NCI-H1417 (cell line): ENCODE results near the gene ATG101.

Experiments
- DNase-seq, 3 experiments: peaks; one replicate each; lab custom pipeline; 2025; lab: John Stamatoyannopoulos, UW

The ATG101 gene

DNA sequence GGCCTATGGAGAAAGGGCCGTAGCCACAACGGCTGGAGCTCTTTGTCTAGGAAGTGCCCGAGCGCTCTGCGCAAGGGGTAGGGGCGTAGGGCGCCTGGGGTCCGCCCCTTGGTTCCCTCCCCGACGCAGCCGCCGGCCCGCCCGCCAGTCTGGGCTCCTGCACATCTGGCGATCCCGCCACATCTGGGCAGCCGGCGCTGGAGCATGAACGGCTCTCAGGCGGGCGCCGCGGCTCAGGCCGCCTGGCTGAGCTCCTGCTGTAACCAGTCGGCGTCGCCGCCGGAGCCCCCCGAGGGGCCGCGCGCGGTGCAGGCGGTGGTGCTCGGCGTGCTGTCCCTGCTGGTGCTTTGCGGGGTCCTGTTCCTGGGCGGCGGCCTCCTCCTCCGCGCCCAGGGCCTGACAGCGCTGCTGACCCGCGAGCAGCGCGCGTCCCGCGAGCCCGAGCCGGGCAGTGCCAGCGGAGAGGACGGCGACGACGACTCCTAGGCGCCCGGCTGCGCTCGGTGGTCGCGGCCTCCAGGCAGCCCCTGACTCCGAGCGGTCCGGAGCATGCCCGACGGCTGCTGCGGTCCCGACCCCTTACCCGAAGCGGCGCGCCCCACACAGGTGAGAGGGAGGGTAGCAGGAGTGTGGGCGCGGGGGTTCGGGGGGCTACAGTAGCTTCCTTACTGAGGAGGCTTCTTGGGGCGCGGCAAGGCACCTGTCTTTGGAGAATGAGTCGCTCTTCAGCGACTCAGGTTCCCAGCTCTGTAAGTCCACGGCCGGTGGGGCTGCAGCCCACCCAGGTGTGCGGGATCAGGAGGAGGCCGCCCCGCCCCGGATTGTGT lies 10.0 kb downstream of the ATG101 start, which contains the start of gene SMIM41:
Gene SMIM41, plus strand, starts transcription at position 129 of the 827 bp plus-strand sequence. Its CDS starts 76 bp downstream, at position 205.
- no peak for DNase-seq

GRCh38 chr12:52080403-52081251 lies 10.8 kb downstream of the ATG101 start:
- DNase-seq, result peak in 1 of 3 experiments; percentile 44

DNA sequence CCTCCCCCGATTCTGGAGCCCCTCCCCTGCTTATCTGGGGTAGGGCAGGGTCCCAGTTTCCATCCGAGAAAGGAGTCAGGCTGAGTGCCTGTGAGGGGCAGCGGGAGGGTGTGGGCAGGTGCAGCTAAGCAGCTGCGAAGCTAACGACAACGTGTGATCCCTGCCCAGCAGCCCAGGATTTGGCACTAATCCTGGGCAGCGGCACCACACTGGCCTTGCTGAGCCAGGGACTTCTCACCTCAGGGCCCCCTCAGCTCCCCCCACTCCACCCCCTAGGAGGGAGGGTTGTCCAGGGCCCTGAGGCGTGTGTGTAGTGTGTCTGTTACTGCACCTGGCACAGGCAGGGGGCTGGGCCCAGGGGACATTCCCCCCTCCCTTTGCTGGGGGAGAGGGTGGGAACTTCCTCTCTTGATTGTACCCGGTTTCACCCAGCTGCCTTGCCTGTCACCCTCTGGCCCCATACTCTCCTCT lies 11.5 kb downstream of the ATG101 start:
- DNase-seq, result peak in 2 of 3 experiments; percentile 89 to 95

DNA sequence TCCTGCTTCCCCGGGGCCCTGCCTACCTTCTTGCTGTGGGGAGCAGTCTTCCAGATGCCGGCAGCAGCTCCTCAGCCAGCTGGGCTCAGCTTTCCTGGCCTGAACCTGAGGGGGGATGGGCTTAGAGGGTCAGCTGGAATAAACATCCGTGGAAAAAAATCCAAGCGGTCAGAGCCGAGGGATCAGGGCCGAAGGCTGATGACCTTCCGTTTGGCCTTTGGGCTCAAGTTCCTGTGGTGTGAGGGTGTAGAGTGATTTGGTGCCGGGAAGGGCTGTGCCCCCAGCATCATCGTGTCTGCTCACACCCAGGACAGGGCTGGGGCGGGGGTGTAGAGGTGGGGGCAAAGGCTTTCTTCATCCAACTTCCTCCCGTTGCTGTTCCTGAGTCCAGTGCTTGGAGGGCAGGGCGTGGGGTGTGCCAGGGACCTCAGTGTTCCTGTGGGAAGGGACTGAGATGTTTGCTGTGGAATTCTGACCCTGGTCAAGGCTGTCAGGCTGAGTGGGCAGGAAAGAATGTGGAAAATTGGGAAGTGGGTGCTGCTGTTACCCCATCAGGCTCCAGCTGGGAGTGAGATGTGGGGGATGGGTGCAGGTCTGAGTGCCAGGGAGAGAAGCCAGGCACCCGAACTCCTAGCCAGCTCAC lies 12.4 kb downstream of the ATG101 start:
- no peak for DNase-seq

DNA sequence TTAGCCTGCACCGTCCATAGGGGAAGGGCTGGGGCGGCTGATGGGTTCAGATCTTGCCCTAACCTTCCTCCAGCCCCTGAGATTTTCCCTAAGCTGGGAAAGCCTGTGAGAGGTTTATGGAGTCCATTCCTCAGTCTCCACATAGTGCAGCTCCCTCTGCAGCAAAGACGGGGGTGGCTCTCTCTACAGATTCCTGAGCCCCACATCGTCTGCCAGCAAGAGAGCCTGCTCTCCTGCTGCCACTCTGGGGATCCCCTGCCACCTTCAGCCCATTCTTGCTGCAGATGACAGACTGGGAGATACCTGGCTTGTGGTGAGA lies 12.8 kb downstream of the ATG101 start:
- DNase-seq, result no peak

DNA sequence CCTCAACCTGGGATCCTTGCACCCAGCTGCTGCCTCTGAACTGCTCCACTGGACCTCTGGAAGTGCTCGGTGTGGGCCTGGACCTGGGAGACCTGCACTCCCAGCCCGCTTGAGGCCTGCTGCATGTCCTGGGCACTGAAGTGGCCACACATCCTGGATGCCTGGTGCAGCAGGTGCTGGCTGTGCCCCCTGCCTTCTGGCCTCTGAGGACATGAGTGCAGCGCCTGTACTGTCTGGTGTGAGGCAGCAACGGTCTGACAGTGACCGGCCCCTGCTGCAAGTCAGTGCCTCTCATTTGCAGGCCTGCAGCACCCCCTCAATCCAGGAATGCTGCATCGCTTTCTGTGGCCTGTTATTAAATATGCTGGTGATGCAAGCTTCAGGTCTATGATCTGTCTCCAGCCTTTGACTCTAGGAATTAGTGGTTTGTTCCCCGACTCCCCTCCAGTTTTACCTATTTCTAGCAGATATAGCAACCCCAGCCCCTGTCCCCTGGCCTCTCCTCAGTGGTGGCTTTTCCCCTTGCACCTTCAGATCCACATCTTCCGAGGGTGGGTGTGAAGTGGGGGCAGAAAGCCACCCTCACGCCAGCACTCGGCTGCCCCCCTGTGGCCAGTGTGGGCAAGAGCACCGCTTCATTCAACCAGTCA lies 13.3 kb downstream of the ATG101 start:
- DNase-seq, result peak; percentile 73 to 87 (median 74)

DNA sequence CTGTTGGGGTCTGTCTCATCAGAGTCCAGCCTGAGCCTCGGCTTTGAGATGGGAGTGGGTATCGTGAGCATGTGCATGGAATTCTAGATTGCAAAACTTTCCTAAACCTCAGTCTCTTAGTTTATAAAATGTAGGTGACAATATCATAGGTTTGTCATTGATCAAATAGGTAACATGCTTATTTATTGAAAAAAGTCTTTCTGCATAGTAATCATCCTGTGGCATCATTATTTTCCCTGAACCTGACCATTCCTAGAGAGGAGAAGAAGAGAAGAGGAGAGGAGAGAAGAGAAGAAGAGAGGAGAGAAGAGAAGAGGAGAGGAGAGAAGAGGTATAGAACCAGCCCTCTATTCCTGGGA lies 13.8 kb downstream of the ATG101 start:
- no peak for DNase-seq

- no peak for DNase-seq
Measured at GRCh38 chr12:52084491-52085231, 14.9 kb downstream of the ATG101 start.

GRCh38 chr12:52085682-52086180 lies 16.0 kb downstream of the ATG101 start:
- DNase-seq, result no peak

- DNase-seq, result peak in 1 of 3 experiments; percentile 17
Measured at GRCh38 chr12:52086366-52086765, 16.6 kb downstream of the ATG101 start.

GRCh38 chr12:52086944-52087835 lies 17.4 kb downstream of the ATG101 start:
- no peak for DNase-seq

- DNase-seq, result peak in 2 of 3 experiments; percentile 41 to 65
Measured at GRCh38 chr12:52087961-52088820, 18.4 kb downstream of the ATG101 start.

GRCh38 chr12:52089491-52089890 lies 19.7 kb downstream of the ATG101 start:
- no peak for DNase-seq

DNA sequence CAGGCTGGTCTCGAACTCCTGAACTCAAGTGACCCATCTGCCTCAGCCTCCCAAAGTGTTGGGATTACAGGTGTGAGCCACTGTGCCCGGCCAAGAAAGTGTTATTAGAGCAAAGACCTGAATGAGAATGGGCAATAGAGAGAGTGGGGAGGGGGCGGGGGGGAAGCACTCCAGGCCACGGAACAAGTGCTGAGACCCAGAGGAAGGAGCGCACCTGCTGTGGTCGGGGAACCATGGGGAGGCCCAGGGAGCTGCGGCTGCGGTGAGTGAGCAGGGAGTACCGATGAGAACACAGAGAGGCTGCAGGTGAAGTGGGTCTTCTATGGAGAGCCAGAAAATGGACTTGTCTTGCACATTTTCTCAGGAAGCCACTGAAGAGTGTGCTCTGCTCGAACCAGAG lies 20.5 kb downstream of the ATG101 start:
- DNase-seq, result peak in 1 of 3 experiments; percentile 87

GRCh38 chr12:52091061-52091460 lies 21.3 kb downstream of the ATG101 start:
- DNase-seq, result no peak

GRCh38 chr12:52091869-52092268 lies 22.1 kb downstream of the ATG101 start:
- DNase-seq, result peak; percentile 8 to 78 (median 63)

GRCh38 chr12:52093346-52093745 lies 23.6 kb downstream of the ATG101 start:
- no peak for DNase-seq

DNA sequence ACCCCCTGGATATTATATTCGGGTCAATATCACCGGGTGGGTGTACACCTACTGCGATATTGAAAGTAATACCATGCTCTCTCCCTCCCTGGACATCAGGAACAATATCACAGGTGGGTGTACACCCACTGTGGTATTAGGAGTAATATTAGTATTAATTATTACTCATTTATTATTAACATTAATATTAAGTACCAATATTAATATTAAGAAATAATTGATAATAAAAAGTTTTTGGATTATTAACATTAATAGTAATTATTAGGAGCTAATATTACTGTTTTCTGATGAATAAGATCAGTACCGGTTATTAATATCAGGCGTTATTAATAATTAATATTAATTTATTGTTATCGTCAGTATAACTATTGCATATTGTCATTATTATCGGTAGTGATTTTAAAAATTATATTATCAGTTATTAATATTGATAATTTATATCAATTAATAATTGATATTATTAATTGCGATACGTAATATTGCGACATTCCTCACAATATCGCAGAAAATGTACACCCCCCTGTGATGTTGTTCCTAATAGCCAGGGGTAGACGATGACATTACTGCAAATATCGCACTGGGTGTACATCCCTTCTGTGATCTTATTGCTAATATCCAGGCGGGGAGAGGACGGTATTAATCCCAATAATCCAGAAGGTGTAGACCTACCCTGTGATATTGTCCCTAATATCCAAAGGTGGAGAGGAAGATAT lies 26.7 kb downstream of the ATG101 start:
- no peak for DNase-seq
